Brain microvascular endothelial cell (primary cell): ENCODE measurements around the gene TTC39C.

Experiments used
- DNase-seq: peaks from one replicate; pipeline ENCODE4 v3.0.0-alpha.2; 2020
- H3K27ac ChIP-seq: fragments of 250-450 bp; sonication (Bioruptor Pico); 2 replicates; pipeline ENCODE4 v1.5.1; 2020; ENCODE audit warnings: mild to moderate bottlenecking, moderate library complexity
- H3K27me3 ChIP-seq: fragments of 250-450 bp; sonication (Bioruptor Pico); replicated peaks from 2 replicates; pipeline ENCODE4 v1.5.1; 2020; ENCODE audit warnings: mild to moderate bottlenecking
- H3K36me3 ChIP-seq: fragments of 250-450 bp; sonication (Bioruptor Pico); replicated peaks from 2 replicates; pipeline ENCODE4 v1.5.1; 2020; ENCODE audit warnings: mild to moderate bottlenecking
- H3K4me3 ChIP-seq: 2 replicates; pipeline ENCODE4 v1.5.1; 2011; ENCODE audit warnings: low read depth, mild to moderate bottlenecking, control low read depth, low read length, moderate library complexity
- CTCF ChIP-seq: IDR thresholded peaks from 2 replicates; pipeline ENCODE4 v1.5.1; 2011; ENCODE audit warnings: low read depth, mild to moderate bottlenecking, moderate library complexity, low read length, control low read depth, inconsistent platforms; ENCODE audit errors: missing control alignments
- in situ Hi-C: cut with HindIII; loops from 2 replicates; pipeline ENCODE4 v1.10.0; 2017; ENCODE audit warnings: low sequenced_read_pairs, low pct_ligation_motif_present

The TTC39C gene

GRCh38 chr18:24180048-24180447 lies 165.5 kb downstream of the TTC39C start:
- no peak for TF ChIP-seq CTCF
- Histone ChIP-seq H3K4me3 (no peak overlapping the region), H3K27ac (no peak overlapping the region), H3K27me3 (no peaks in the 10 kb centered on the region), H3K36me3 (no peaks in the 10 kb centered on the region)
- in situ Hi-C loops = no loop called here
- DNase-seq = no peak

GRCh38 chr18:24181806-24182205 lies 167.3 kb downstream of the TTC39C start:
- Histone ChIP-seq H3K4me3 (no peak overlapping the region), H3K27ac (no peak overlapping the region)
- in situ Hi-C loops = no loop called here

More at GRCh38 chr18:24181806-24182205, 167.3 kb downstream of the TTC39C start:
- Histone ChIP-seq H3K36me3 (no peaks in the 10 kb centered on the region), H3K27me3 (no peaks in the 10 kb centered on the region)
- TF ChIP-seq CTCF = no peak
- no peak for DNase-seq
